ENCODE measurements around the gene IL1B.
"Not testable (repeated sequence)": the region's sequence is repeated elsewhere in the genome, so short reads cannot be mapped to it uniquely, and the experiment has no call there.

Gene IL1B

DNA sequence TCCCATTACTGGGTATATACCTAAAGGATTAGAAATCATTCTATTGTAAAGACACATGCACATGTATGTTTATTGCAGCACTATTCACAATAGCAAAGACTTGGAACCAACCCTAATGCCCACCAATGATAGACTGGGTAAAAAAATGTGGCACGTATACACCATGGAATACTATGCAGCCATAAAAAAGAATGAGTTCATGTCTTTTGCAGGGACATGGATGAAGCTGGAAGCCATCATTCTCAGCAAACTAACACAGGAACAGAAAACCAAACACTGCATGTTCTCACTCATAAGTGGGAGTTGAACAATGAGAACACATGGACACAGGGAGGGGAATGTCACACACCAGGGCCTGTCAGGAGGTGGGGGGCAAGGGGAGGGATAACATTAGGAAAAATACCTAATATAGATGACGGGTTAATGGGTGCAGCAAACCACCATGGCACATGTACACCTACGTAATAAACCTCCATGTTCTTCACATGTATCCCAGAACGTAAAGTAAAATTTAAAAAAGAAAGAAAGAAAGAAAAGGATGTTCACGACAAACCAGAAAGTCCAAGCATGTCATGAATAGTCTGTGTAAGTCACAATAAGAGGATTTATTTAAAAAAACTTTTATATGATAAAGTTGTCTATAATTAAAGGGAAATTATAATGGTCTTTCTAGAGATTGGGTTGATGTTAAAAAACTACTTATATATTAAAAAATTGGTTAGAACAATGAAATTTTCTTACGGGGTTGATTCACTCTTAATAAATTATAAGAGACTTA lies 23.0 kb upstream of the IL1B start:
- peak; percentile 45 for DNase-seq
- in situ Hi-C loops (cut with MboI; ENCODE audit: low pct_unique_long_range_greater_than_20kb, low sequenced_read_pairs), result not testable (repeated sequence)

DNA sequence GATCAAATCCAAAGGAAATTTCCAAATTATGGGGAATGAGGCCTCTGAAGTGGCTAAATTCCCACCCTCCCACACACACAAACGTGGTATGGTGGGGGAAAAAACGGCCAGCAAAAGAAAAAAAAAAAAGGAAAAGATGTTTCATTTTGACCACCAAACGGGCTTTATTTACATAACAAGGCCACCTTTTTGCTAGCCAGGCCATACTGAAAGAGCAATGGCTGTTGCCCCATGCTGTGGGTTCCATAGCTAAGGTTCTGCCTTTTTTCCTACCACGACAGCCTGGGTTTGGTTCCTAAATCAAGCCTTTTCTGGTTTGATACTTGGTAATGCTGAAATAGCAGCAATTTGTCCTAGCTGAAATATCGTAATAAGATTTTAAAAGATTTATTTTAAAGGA lies 14.0 kb upstream of the IL1B start:
- in situ Hi-C loops (cut with MboI; ENCODE audit: low pct_unique_long_range_greater_than_20kb, low sequenced_read_pairs), result no loop called here
- DNase-seq, result no peak

DNA sequence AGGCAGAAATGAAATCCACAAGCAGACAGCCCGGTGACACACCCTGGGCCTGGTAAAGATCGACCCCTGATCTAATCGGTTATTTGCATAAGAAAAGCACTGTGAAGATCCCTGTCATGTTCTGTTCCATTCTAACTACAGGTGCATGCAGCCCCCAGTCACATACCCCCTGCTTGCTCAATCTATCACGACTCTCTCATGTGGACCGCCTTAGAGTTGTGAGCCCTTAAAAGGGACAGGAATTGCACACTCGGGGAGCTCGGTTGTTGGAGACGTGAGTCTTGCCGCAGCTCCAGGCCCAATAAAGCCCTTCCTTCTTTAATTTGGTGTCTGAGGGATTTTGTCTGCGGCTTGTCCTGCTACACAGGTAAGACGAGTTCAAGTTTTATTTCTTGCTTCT lies 13.4 kb upstream of the IL1B start:
- no peak for DNase-seq
- in situ Hi-C loops (cut with MboI; ENCODE audit: low pct_unique_long_range_greater_than_20kb, low sequenced_read_pairs), result no loop called here

DNA sequence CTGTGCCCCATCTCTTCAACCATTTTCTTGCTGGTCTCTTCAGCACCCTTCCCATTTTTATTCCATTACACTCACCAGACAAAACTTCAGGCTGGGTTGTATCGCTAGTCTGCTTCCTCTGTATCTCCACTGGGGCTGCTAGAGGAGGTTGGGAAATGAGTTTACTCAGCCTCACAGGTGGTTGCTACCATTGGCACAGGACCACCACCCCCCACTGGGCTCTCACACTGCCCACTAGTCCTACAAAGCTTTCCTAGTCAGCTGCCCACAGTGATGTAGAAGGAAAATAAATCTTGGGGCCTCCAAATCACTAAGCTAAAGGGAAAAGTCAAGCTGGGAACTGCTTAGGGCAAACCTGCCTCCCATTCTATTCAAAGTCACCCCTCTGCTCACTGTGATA lies 12.3 kb upstream of the IL1B start:
- in situ Hi-C loops (cut with MboI; ENCODE audit: low pct_unique_long_range_greater_than_20kb, low sequenced_read_pairs), result no loop called here
- no peak for DNase-seq

DNA sequence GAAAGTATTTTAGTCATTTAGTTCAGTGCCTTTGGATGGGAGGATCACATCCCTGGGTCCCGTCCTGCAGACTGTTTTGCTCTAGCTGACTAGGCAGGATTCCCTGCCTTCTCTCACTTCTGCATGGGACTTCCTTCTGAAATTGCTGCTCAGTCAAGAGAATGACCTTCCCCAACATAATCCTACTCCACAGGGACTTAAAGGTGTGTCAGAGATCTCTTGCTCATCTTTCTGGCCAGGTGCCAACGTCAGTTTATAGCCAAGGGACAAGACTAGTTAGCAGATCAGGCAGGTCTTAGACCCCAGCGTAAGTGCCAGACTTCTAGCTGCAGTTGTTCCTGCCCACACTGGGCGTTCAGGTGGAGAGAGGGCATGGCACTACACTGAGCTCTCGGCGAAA lies 9.5 kb upstream of the IL1B start:
- in situ Hi-C loops (cut with MboI; ENCODE audit: low pct_unique_long_range_greater_than_20kb, low sequenced_read_pairs), result no loop called here
- no peak for DNase-seq

DNA sequence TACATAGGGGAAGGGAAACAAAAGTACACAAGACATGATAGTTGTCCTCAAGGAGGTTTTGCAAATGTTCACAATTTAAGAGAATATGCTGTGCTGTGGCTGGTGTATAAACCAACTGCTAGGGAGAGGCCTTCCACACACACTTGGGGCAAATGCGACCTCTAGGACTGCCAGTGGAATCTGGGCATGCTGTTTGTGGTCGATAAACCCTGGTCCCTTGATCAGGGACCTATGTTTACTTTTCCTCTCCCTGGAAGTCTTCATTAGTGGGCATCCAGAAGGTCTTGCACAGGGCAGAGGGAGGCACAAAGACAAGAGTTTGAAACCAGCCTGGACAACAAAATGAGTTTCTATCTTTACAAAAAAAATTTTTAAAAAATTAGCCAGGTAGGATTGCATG lies 7.3 kb upstream of the IL1B start:
- in situ Hi-C loops (cut with MboI; ENCODE audit: low pct_unique_long_range_greater_than_20kb, low sequenced_read_pairs), result no loop called here
- no peak for DNase-seq

DNA sequence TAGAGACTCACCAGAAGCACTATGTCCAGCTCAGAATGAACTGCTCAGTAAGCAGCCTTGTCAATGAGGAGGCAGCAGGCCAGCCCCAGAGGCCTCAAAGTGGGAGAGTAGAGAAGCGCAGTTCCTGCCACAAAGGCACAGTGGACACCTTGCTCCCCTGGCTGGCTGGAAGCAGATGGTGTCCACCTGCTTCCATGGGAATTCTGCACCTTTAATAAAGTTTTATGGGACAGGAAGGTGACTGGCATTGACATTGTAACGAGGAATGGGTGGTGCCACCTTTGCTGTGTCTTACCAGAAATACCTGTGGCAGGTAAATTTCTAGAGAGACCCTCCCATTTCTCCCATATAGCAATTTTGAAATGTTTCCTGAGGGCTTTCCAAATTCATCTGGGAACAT lies 6.7 kb upstream of the IL1B start:
- DNase-seq, result no peak
- in situ Hi-C loops (cut with MboI; ENCODE audit: low pct_unique_long_range_greater_than_20kb, low sequenced_read_pairs), result no loop called here

DNA sequence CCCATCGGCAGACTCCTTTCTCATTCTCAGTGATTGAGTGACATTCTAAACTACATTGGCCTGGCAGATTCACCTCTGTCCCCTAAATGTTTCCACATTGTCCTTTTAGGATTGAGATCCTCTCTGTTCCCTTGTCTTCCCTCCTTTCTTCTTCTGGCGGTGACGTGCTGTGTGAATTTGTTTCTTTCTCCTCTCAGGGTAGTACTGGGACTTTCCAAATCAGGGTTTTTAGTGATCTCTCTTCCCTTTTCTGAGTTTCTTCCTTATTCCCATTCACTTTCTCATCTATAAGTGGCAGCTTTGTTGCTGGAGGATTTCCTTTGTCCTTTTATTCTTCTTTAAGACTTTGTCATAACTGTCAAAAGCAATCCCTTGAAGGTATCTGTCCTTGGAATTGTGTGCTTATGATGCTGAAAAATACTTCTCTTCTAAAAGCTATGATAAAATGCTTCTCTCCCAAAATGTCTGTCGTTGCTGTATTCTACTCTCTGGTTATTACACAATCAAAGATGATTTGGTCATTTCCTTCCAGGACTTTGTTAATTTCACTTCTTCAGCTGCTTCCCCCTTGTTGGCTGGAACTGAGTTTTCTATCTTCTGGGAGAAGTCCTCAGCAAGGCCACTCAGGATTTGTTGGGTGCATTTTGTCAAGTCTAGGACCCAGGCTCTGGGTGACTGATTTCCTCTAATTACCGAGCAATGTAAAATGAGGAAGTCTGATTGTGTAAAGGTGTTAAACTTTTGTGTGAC lies 4.9 kb upstream of the IL1B start:
- in situ Hi-C loops (cut with MboI; ENCODE audit: low pct_unique_long_range_greater_than_20kb, low sequenced_read_pairs), result no loop called here
- DNase-seq, result peak; percentile 48

DNA sequence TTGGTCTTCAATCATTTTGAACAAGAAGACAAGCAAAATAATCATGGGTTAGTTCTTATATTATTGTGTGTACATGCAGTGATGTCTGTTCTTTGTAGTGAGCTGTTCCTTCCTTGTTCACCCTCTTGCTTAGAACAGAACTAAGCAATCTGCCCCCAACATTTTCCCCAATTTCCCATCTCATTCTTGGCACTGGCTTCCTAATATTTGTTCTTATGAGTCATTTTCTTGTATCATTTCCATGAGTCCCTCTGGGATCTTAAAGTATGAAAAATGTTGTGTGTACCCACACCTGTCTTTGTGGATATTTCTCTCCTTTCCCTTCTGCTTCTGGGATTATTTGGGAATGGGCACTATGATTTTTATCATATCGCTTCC lies 3.5 kb upstream of the IL1B start:
- in situ Hi-C loops (cut with MboI; ENCODE audit: low pct_unique_long_range_greater_than_20kb, low sequenced_read_pairs), result no loop called here

DNA sequence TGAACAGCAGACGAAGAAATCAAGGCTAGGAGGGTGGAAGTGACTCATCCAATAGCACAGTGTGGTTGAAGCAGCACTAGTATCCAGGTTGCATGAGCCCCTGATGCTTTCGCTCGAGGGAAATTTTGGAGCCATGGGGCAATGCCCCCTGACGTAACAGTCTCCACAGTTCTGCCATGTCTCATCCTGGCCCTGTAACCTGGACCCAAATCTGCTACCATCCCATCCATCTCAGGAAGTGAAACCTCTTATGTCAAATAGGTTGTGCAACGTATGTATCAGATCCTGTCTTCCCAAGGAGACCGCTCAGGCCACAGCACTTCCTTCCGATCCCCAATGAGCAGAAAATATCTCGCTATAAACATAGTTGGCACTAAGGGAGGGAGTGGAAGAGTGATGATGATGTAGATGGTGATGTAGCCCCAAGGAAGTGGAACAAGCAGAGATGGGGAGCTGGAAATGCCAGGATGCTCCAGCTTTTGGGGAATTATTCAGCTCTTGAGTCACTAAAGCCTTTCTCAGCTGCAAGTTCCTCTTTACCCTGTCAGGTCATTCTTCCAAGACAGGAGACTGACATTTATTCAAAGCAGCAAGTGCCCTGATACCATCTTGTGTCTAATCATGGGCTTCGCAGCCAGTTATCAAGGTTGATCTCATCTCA lies 3.0 kb upstream of the IL1B start:
- DNase-seq, result peak; percentile 67
- in situ Hi-C loops (cut with MboI; ENCODE audit: low pct_unique_long_range_greater_than_20kb, low sequenced_read_pairs), result no loop called here

More for the DNA sequence above, 3.5 kb upstream of the IL1B start:
- no peak for DNase-seq

DNA sequence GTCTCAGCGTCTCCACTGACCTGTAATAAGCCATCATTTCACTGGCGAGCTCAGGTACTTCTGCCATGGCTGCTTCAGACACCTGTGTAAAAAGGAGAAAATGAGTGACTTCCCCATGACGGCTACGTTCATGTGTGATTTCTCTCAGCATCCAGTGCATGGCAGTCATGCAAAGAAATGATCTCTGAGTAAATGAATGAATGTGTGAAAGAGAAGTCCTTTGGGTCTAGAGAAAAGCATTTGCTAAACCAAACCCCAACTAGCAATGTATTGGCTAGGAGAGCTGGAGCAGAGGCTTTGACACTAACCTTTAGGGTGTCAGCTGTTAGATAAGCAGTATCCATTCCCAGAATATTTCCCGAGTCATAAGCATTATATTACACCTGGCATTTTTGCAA lies 417 bp downstream of the IL1B start:
- DNase-seq, result no peak
- in situ Hi-C loops (cut with MboI; ENCODE audit: low pct_unique_long_range_greater_than_20kb, low sequenced_read_pairs), result no loop called here

DNA sequence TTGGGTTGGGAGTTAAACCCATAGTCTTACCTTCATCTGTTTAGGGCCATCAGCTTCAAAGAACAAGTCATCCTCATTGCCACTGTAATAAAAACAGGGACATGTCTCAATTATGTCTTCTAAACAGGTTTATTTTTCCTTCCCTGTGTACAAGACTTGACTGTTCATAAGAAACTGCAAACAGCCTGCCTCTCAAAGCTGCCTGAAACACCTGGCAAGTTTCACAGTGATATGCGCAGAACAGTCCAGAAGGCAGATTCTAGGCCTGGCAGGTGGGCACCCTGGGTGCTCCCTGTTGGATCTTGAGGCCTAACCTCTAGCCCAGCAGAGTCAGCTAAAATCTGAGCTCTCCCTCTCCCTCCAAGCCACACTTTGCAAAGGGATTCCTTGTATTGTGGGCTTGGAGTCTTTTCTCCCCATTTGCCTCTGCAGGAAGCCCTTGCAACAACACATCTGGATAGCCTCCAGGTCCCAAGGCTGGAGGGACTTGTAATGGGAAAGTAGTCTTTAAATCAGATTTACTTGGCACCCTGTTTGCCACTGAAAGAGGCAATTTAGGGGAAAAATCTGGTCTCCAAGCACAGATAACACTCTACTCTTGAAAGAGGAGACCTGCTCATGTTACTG lies 930 bp downstream of the IL1B start:
- in situ Hi-C loops (cut with MboI; ENCODE audit: low pct_unique_long_range_greater_than_20kb, low sequenced_read_pairs), result no loop called here
- DNase-seq, result no peak

DNA sequence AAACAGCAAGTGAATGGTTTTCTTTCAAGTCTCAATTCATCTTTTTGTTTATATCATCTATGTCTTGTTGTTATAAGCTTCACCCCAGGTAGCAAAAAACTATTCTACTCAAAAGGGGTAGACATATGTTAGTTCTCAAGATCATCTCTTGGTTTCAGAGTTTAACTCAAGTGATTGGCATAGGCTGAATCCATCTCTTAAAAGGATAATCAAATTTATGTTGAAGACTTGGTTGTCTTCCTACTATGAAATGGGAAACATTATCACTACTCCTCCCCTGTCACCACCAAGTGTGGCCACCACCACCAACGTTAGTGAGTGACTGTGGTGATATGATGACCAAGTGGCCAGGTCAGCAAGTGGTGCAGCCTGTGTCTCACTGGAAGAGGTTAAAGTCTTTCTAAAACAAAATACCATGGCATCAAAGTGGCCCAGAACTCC lies 1.5 kb downstream of the IL1B start:
- in situ Hi-C loops (cut with MboI; ENCODE audit: low pct_unique_long_range_greater_than_20kb, low sequenced_read_pairs), result no loop called here
- no peak for DNase-seq

DNA sequence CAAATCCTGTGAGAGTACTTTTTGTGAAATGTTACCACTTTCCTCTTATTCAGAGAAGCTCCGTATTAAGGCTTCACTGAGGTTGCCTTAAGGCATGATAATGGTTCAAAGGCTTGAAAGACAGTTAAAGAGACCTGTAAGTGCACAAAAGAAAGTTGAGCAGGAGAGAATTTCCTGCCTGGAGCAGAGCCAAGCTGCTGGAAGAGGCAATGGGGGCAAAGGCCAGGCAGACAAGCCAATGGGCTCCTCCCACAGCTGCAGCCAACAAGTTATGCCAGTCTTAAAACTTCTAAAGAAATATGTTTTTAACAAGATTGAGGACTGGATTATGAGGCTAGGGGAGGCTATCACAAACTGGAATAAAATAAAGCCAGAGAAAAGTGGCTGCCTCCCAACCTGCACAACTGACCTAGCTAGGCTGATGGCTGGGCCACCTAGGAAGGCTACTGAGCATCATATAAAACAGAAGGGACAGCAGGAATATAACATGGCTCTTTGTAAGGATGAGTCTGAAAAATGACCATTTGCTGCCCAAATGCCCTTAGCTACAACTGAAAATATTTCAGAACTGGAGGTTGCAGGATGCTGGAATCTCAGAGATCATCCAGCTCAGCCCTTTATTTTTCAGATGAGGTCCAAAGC lies 2.1 kb downstream of the IL1B start:
- peak; percentile 38 for DNase-seq
- in situ Hi-C loops (cut with MboI; ENCODE audit: low pct_unique_long_range_greater_than_20kb, low sequenced_read_pairs), result no loop called here

DNA sequence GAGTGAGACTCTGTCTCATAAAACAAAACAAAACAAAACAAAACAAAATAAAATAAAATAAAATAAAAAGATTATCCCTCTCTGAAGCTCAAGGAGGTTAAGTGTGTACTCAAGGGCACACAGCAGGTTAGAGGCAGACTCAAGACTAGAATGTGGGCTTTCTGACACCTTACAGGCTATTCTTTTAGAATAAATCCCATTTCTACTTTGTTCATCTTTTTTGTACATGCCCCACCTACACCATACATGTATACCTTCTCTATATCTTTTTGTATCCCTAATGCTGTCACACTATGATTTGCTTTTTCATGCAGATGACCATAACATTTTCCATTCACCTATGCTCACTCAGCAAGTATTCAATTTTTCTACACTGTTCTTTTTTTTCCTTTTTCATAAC lies 2.6 kb downstream of the IL1B start:
- in situ Hi-C loops (cut with MboI; ENCODE audit: low pct_unique_long_range_greater_than_20kb, low sequenced_read_pairs), result no loop called here

DNA sequence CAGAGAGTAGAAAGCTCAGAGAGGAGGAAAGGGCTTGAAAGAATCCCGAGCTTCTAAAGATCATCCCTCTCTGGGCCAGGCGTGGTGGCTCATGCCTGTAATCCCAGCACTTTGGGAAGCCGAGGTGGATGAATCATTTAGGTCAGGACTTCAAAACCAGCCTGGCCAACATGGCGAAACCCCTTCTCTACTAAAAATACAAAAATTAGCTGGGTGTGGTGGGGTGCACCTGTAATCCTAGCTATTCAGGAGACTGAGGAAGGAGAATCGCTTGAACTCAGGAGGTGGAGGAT lies 3.0 kb downstream of the IL1B start:
- in situ Hi-C loops (cut with MboI; ENCODE audit: low pct_unique_long_range_greater_than_20kb, low sequenced_read_pairs); DNase-seq: not testable (repeated sequence)

More for the DNA sequence above, 2.6 kb downstream of the IL1B start:
- no peak for DNase-seq

DNA sequence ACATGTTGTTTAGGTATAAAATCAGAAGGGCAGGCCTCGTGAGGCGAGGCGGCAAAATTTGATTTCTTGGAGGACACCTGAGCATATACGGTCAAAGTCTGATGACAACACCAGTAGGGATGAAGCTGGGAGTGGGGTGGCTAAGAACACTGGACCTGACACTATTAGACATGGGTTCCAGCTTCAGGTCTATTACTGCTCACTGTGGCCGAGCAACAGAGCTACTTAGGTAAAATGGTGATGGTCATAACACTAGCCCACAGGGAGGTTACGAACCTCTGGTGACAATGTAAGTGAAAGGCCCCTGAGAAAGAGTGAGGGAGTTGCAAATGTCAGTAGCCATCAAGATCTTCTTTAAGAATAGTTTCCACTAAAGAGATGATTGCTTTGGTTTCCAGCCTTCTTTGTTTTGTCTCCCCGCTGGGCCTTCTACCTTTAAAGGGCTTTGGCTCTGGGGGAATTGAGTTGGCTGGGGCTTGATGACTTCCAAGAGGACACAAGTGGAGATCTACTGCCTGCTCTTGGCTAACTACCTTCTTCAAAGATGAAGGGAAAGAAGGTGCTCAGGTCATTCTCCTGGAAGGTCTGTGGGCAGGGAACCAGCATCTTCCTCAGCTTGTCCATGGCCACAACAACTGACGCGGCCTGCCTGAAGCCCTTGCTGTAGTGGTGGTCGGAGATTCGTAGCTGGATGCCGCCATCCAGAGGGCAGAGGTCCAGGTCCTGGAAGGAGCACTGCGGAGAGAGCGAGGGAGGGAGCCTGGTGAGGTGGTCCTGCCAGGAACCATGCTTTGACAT lies 3.5 kb downstream of the IL1B start:
- in situ Hi-C loops (cut with MboI; ENCODE audit: low pct_unique_long_range_greater_than_20kb, low sequenced_read_pairs), result no loop called here
- no peak for DNase-seq

DNA sequence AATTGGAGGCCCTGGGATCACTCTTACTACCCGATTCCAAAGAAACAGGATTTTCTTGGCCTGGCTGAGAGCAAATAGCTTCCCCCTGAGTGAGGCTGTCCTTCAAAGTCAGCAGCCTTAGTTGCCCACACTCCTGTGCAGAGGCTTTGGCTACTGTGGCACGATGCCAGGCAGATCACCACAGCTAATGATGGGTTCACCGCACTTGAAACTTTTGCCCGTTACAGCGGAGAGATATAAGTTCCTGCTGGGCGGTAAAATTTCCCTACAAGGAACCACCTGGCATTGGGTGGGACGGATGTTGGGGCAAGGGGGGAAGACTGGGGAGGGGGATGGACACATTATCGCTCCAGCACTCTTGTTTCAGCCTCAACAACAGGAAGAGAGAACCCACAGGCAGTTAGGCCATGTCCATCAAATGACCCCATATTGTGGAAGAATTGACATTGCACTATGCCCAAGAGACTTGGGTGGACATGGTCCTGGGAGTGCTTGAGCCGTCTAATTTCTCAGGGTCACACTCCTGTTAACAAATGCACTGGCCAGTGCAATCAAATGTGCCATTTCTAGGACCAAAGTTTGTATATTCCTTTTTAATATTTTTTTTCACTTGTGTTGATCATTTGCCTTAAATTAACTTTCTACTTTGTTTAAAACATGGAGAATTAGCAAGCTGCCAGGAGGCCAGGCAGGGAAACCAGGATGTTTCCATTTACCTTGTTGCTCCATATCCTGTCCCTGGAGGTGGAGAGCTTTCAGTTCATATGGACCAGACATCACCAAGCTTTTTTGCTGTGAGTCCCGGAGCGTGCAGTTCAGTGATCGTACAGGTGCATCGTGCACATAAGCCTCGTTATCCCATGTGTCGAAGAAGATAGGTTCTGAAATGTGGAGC lies 4.4 kb downstream of the IL1B start:
- in situ Hi-C loops (cut with MboI; ENCODE audit: low pct_unique_long_range_greater_than_20kb, low sequenced_read_pairs), result no loop called here
- peak; percentile 93 for DNase-seq
